Activated CD8-positive, alpha-beta memory T cell treated with anti-CD3 and anti-CD28 coated beads, Interleukin-2, amount 50 U/mL, for 4 hours (primary cell): ENCODE measurements around the gene LRRC26.
"Not testable (repeated sequence)": the region's sequence is repeated elsewhere in the genome, so short reads cannot be mapped to it uniquely, and the experiment has no call there.

Experiments used
- DNase-seq: peaks from one replicate; pipeline ENCODE4 v3.0.0-alpha.2; 2020

Gene LRRC26

GRCh38 chr9:137134191-137134590 is 35.7 kb downstream of the LRRC26 start:
- DNase-seq: no peak

GRCh38 chr9:137130176-137130755 is 39.6 kb downstream of the LRRC26 start:
- DNase-seq: peak; percentile 16

GRCh38 chr9:137129456-137130175 is 40.2 kb downstream of the LRRC26 start:
- DNase-seq: peak; percentile 89

- no peak for DNase-seq
These were observed 40.9 kb downstream of the LRRC26 start for GRCh38 chr9:137128862-137129455.

- DNase-seq: no peak
These were observed 41.5 kb downstream of the LRRC26 start for GRCh38 chr9:137128158-137128861.

- DNase-seq: no peak
These were observed 42.3 kb downstream of the LRRC26 start for GRCh38 chr9:137127301-137128157.

GRCh38 chr9:137126786-137127185 is 43.1 kb downstream of the LRRC26 start:
- no peak for DNase-seq

GRCh38 chr9:137123952-137124462 is 45.8 kb downstream of the LRRC26 start:
- DNase-seq: not testable (repeated sequence)

- DNase-seq: no peak
These were observed 46.4 kb downstream of the LRRC26 start for GRCh38 chr9:137123468-137123837.

- not testable (repeated sequence) for DNase-seq
These were observed 46.9 kb downstream of the LRRC26 start for GRCh38 chr9:137122796-137123467.

GRCh38 chr9:137121927-137122795 is 47.7 kb downstream of the LRRC26 start:
- not testable (repeated sequence) for DNase-seq
